GM12878 (cell line): Measurements from ENCODE around the gene ANAPC2. TPM values are rescaled to one million over a fixed set of nuclear protein-coding genes. Genes with fewer than 3 reads are reported as not detected.

Source experiments
- ATAC-seq: fragments of 200-7000 bp; cut with Tn5 transposase; 3 replicates; pipeline ENCODE4 v1.9.1; 2020; ENCODE audit warnings: mild to moderate bottlenecking, moderate library complexity
- BruUV-seq: library from RNA; stranded (reverse); fragments of 400-500 nt; replicated peaks from 2 replicates; lab custom pipeline; 2021; lab: Mats Ljungman, UMichigan
- CTCF ChIA-PET: fragments of 300-600 bp; sonication (Branson Sonifier 250); formaldehyde crosslinking; extraction: SDS; loops from one replicate; lab custom pipeline; 2021; ENCODE audit warnings: inconsistent platforms; lab: Yijun Ruan, JAX
- POLR2A ChIA-PET: fragments of 350-600 bp; formaldehyde crosslinking; extraction: SDS; loops from one replicate; lab custom pipeline; 2021; ENCODE audit warnings: inconsistent platforms; lab: Charles Lee
- RAD21 ChIA-PET: fragments of 300-600 bp; sonication (Branson Sonifier 250); formaldehyde crosslinking; loops from one replicate; lab custom pipeline; 2023; ENCODE audit warnings: antibody characterized with exemption; ENCODE audit not compliant: unreplicated experiment; lab: Charles Lee
- SMC1A ChIA-PET: fragments of 300-600 bp; sonication (Branson Sonifier 250); formaldehyde crosslinking; loops from one replicate; lab custom pipeline; 2023; ENCODE audit not compliant: unreplicated experiment, uncharacterized antibody; lab: Charles Lee
- DNase-seq: peaks from one replicate; pipeline ENCODE4 v3.0.0-alpha.2; 2011; ENCODE audit warnings: low read depth, low spot score
- FAIRE-seq: peaks from 3 replicates; lab custom pipeline; 2011; peaks lifted over from hg19 to GRCh38; lab: Jason Lieb, UNC
- H2AFZ ChIP-seq: 2 replicates; pipeline ENCODE4 v1.6.0; 2011; ENCODE audit warnings: low read depth, low read length, control low read depth; ENCODE audit not compliant: control insufficient read depth
- H3K27ac ChIP-seq: 2 replicates; pipeline ENCODE4 v1.5.1; 2011; ENCODE audit warnings: control low read depth; ENCODE audit not compliant: control insufficient read depth, insufficient read depth
- H3K27me3 ChIP-seq, 2 experiments: replicated peaks in 1 of 2; 2 replicates each; pipeline versions ENCODE4 v1.6.0 to v1.6.1; 2011; ENCODE audit warnings: low read length in 1 of 2; ENCODE audit not compliant: control insufficient read depth in 2 of 2, insufficient read depth in 2 of 2
- H3K36me3 ChIP-seq, 2 experiments: 2 replicates each; pipeline ENCODE4 v1.5.1; 2011; ENCODE audit warnings: low read length in 1 of 2; ENCODE audit not compliant: control insufficient read depth in 2 of 2, insufficient read depth in 2 of 2
- H3K4me1 ChIP-seq: 2 replicates; pipeline ENCODE4 v1.6.1; 2011; ENCODE audit warnings: mild to moderate bottlenecking, low read length, moderate library complexity, mixed read lengths; ENCODE audit not compliant: control insufficient read depth, insufficient read depth
- H3K4me2 ChIP-seq: 2 replicates; pipeline ENCODE4 v1.6.0; 2011; ENCODE audit warnings: control low read depth; ENCODE audit not compliant: control insufficient read depth, insufficient read depth
- H3K4me3 ChIP-seq: fragments of 200-600 bp; sonication (generic); 2 replicates; pipeline ENCODE4 v1.5.1; 2016
- H3K79me2 ChIP-seq: 2 replicates; pipeline ENCODE4 v1.6.0; 2011; ENCODE audit warnings: low read length; ENCODE audit not compliant: control insufficient read depth, insufficient read depth
- H3K9ac ChIP-seq: 2 replicates; pipeline ENCODE4 v1.8.0; 2011; ENCODE audit warnings: low read length, control low read depth, mixed read lengths; ENCODE audit not compliant: control insufficient read depth, insufficient read depth
- H3K9me3 ChIP-seq: replicated peaks from 3 replicates; pipeline ENCODE4 v1.5.1; 2011; ENCODE audit warnings: mild to moderate bottlenecking, low read length; ENCODE audit not compliant: control insufficient read depth, insufficient read depth
- H4K20me1 ChIP-seq: 2 replicates; pipeline ENCODE4 v1.6.0; 2011; ENCODE audit not compliant: control insufficient read depth, insufficient read depth
- ATF7 ChIP-seq: fragments of 450-650 bp; IDR thresholded peaks from 2 replicates; pipeline ENCODE4 v1.6.1; 2016; ENCODE audit warnings: low read depth, mild to moderate bottlenecking
- FOS ChIP-seq: IDR thresholded peaks from 3 replicates; pipeline ENCODE4 v1.6.1; 2011; ENCODE audit warnings: borderline replicate concordance; ENCODE audit not compliant: insufficient read length; ENCODE audit errors: extremely low read depth
- IKZF2 ChIP-seq, 2 experiments: fragments of 450-650 bp; IDR thresholded peaks; 2 replicates each; pipeline ENCODE4 v1.6.1; 2017; ENCODE audit warnings: mild to moderate bottlenecking in 2 of 2, moderate library complexity in 2 of 2
- LARP7 ChIP-seq: fragments of 450-650 bp; IDR thresholded peaks from 2 replicates; pipeline ENCODE4 v1.6.1; 2017; ENCODE audit warnings: mild to moderate bottlenecking
- MEF2A ChIP-seq: IDR thresholded peaks from 2 replicates; pipeline ENCODE4 v1.6.1; 2011; ENCODE audit warnings: low read depth, mild to moderate bottlenecking, low read length, moderate library complexity; ENCODE audit not compliant: insufficient read depth
- MYB ChIP-seq: fragments of 150-350 bp; IDR thresholded peaks from 2 replicates; pipeline ENCODE4 v1.6.1; 2014; ENCODE audit warnings: mild to moderate bottlenecking, low read depth, low read length, borderline replicate concordance
- PAX8 ChIP-seq: fragments of 450-650 bp; IDR thresholded peaks from 2 replicates; pipeline ENCODE4 v1.6.1; 2017; ENCODE audit warnings: mild to moderate bottlenecking, moderate library complexity
- RCOR1 ChIP-seq: conservative IDR thresholded peaks from 2 replicates; pipeline ENCODE4 v1.6.1; 2012; ENCODE audit warnings: low read depth, low read length, improper control_type of control experiment
- SIX5 ChIP-seq: IDR thresholded peaks from 2 replicates; pipeline ENCODE4 v1.6.1; 2011; ENCODE audit warnings: mild to moderate bottlenecking, low read depth, low read length, moderate library complexity; ENCODE audit not compliant: severe bottlenecking
- SREBF1 ChIP-seq: IDR thresholded peaks from 2 replicates; pipeline ENCODE4 v1.6.1; 2012; ENCODE audit warnings: mild to moderate bottlenecking, low read length
- STAT3 ChIP-seq: IDR thresholded peaks from 2 replicates; pipeline ENCODE4 v1.6.1; 2011; ENCODE audit warnings: low read depth, low read length, improper control_type of control experiment
- WGBS: methylation state at CpG from one replicate; pipeline ENCODE4 v1.1.6; 2016; ENCODE audit warnings: low lambda C conversion rate; ENCODE audit not compliant: insufficient replicate concordance, insufficient coverage; ENCODE audit errors: missing lambda C conversion rate; 5-methylcytosine and 5-hydroxymethylcytosine counted together
- in situ Hi-C: fragments of 300-500 bp; cut with MboI; formaldehyde crosslinking; loops from 9 replicates; pipeline ENCODE4 v1.14.3; 2018; ENCODE audit warnings: mixed read lengths
- intact Hi-C: fragments of 100-400 bp; cut with micrococcal nuclease; formaldehyde crosslinking; loops from one replicate; pipeline ENCODE4 v1.14.2; 2022; ENCODE audit not compliant: unreplicated experiment
- polyA plus RNA-seq, 11 experiments: library from polyadenylated mRNA; depleted of rRNA in 4 of 11; unstranded in 6 of 11; stranded (reverse) in 5 of 11; fragments of >200 nt; fragmentation: Nextera tagmentation in 4 of 11; fragmentation: Illumina TruSeq in 1 of 11; extraction: Ambion mirVana in 4 of 11; extraction: Trizol in 1 of 11; gene quantifications; 1 replicate in 1 of 11; 2 replicates in 10 of 11; pipeline versions ENCODE4 v1.2.1 to v1.2.3, GENCODE V29; 2011 to 2016; ENCODE audit warnings: inconsistent platforms in 2 of 11, missing spikeins in 2 of 11, low read depth in 1 of 11
- total RNA-seq, 4 experiments: library from RNA; depleted of rRNA in 3 of 4; stranded (reverse); fragments of >200 nt in 3 of 4; fragmentation: Illumina TruSeq in 1 of 4; extraction: Trizol in 1 of 4; gene quantifications; 2 replicates each; pipeline versions ENCODE4 v1.2.1 to v1.2.3, GENCODE V29; 2013 to 2021

The ANAPC2 gene
- total and polyA plus RNA-seq, 10 of the 15 experiments (the other 5 are each of a cell fraction or from before 2014, with no cell fraction given): 0.03 to 65.2 (median 20.5) TPM

DNA sequence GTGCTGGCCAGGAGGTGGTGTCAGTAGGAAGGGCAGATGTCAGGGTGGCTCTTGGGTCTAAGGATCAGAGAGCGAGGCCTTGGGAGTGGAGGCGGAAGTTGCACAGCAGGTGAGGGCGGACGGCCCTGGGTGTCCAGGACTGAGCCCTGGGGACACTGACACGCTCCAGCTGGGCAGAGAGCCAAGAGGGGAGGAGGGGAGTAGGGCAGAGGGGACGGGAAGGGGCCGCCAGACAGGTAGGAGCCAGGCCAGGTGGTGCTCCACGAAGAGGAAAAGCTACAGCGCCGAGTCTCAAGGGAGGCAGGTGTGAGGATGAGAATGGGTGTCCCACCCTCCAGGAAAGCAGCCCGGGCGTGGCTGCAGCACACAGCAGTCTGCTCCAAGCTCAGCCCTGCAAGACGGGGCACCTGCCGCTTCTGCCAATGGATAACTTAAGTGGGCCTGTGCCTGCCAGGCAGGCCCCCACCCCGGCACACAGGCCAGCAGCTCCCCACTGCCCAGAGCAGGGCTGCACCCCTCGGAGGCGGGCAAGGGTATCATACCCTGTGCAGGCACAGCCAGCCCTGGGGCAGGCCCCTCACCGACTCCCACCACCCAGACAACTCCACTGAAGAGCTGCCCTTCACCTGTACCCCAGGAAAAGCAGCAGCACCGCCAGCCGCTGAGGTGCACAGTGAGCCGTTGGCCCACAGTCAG is 7.3 kb upstream of the ANAPC2 start:
- H3K79me2 ChIP-seq: no peaks in the 10 kb centered on the region; the same call in 1 of the 2 replicates
- no TSS peak for BruUV-seq
- FAIRE-seq: no peak

DNA sequence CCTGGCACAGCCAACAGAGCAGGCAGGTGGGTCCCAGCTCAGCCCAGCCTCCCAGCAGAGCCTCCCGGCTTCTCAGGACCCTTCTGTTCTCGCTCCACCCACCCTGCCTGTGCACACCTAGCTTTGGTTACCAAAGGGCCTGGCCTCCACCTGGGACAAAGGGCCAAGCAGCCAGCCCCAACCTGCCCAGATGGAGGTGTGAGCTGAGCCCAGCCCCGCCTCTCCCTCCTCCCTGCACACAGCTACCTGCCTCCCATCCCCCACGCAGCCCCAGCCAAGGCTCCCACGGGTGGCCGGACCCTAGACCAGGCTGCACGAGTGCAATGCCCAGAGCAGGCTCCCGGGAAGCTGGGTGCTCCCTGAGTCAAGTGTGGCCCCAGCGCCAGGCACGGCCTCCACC is 6.5 kb upstream of the ANAPC2 start:
- RAD21 ChIA-PET: no interaction called here
- Histone ChIP-seq H2AFZ (no peak overlapping the region), H3K27me3 (no peaks in the 10 kb centered on the region), H4K20me1 (peaks cover under 1% of the 10 kb centered on the region; the same call in 1 of the 2 replicates), H3K36me3 (peaks cover 0 to 7% of the 10 kb centered on the region in 2 experiments; a peak in 2 of 4 replicates), H3K4me3 (no peak overlapping the region), H3K4me2 (0 out of 2 replicates have a peak overlapping the region, but pooled peaks have one; percentile 3), H3K4me1 (peaks cover 6% of the 10 kb centered on the region), H3K9me3 (no peaks in the 10 kb centered on the region), H3K9ac (no peak overlapping the region), H3K27ac (no peak overlapping the region), H3K79me2 (peaks cover 6% of the 10 kb centered on the region)
- 91% methylated on average over 9 of the region's 10 CpGs for WGBS
- no TSS peak for BruUV-seq
- in situ Hi-C loops (no loop called here), intact Hi-C loops (no loop called here)
- DNase-seq (no peak), ATAC-seq (no peak), FAIRE-seq (no peak)
- POLR2A ChIA-PET: interaction anchor here (2.8 kb wide), 1 partner anchor 29 kb away, joined by 10 read pairs; the partner anchor contains the start of gene CYSRT1
- CTCF ChIA-PET: interaction anchor here (0.6 to 1.1 kb wide), 3 partner anchors 42 to 166 kb away, joined by 3 to 5 read pairs (median 3); no protein-coding TSS in a partner anchor
- SMC1A ChIA-PET: no interaction called here
- TF ChIP-seq SREBF1: no peak
- TF ChIP-seq SIX5: no peak
- no peak for TF ChIP-seq MEF2A
- TF ChIP-seq LARP7: no peak

More for the DNA sequence above, 7.3 kb upstream of the ANAPC2 start:
- Histone ChIP-seq H3K36me3 (peaks cover 0 to 5% of the 10 kb centered on the region in 2 experiments; a peak in 2 of 4 replicates), H3K4me3 (no peak overlapping the region), H3K4me1 (peaks cover 5% of the 10 kb centered on the region), H3K9ac (no peak overlapping the region), H3K4me2 (no peak overlapping the region), H3K27me3 (no peaks in the 10 kb centered on the region), H4K20me1 (no peaks in the 10 kb centered on the region), H2AFZ (no peak overlapping the region), H3K27ac (no peak overlapping the region), H3K9me3 (no peaks in the 10 kb centered on the region)
- DNase-seq (no peak), ATAC-seq (no peak)
- ChIA-PET SMC1A (no interaction called here), POLR2A (interaction anchor here (0.7 kb wide), 1 partner anchor 44 kb away, joined by 3 read pairs; no protein-coding TSS in a partner anchor), RAD21 (interaction anchor here (1.4 kb wide), 1 partner anchor 7 kb away, joined by 3 read pairs; the partner anchor contains the start of genes ANAPC2 and SSNA1), CTCF (interaction anchor here (0.6 to 1.1 kb wide), 2 partner anchors 66 to 166 kb away, joined by 3 to 5 read pairs; no protein-coding TSS in a partner anchor)
- 93% methylated on average over 20 of the region's 21 CpGs for WGBS
- in situ Hi-C loops (no loop called here), intact Hi-C loops (no loop called here)
- TF ChIP-seq MYB: no peak
- no peak for TF ChIP-seq IKZF2 (IDR thresholded peaks at IDR 0.05)
- no peak for TF ChIP-seq ATF7
- no peak for TF ChIP-seq STAT3
- no peak for TF ChIP-seq PAX8
- no peak for TF ChIP-seq RCOR1
- no peak for TF ChIP-seq FOS
